Measurements from ENCODE around the gene GSTT4. TPM values are rescaled to one million over a fixed set of nuclear protein-coding genes. Genes with fewer than 3 reads are reported as not detected.
"Not testable (repeated sequence)": the region's sequence is repeated elsewhere in the genome, so short reads cannot be mapped to it uniquely, and the experiment has no call there.

GSTT4 gene
- total RNA-seq, 2 donors from 2014 or later = 0.80 TPM; not detected in 1

- H3K27ac ChIP-seq = no peak overlapping the region
- intact Hi-C loops (cut with DNase I) = no loop called here
- H3K27me3 ChIP-seq (replicated peaks; ENCODE audit: insufficient read depth) = no peaks in the 10 kb centered on the region
- no peaks in the 10 kb centered on the region for H3K36me3 ChIP-seq
- no peaks in the 10 kb centered on the region for H3K9me3 ChIP-seq
- H3K4me1 ChIP-seq (replicated peaks) = no peaks in the 10 kb centered on the region
- 80% methylated on average over 5 of the region's 5 CpGs for WGBS
- TF ChIP-seq POLR2A (IDR thresholded peaks at IDR 0.05) = no peak
- TF ChIP-seq CTCF (IDR thresholded peaks at IDR 0.05) = no peak
- TF ChIP-seq POLR2AphosphoS5 (IDR thresholded peaks at IDR 0.05) = no peak
- no peak overlapping the region for H3K4me3 ChIP-seq
- DNase-seq (ENCODE audit: low spot score) = no peak
Observed at GRCh38 chr22:24002851-24003250, 2.4 kb downstream of the GSTT4 start.

GRCh38 chr22:24002272-24002671 is 3.0 kb downstream of the GSTT4 start:
- no peak overlapping the region for H3K4me3 ChIP-seq
- H3K27ac ChIP-seq = no peak overlapping the region
- TF ChIP-seq POLR2AphosphoS5 (IDR thresholded peaks at IDR 0.05) (no peak), CTCF (IDR thresholded peaks at IDR 0.05) (no peak), POLR2A (IDR thresholded peaks at IDR 0.05) (no peak)
- no peaks in the 10 kb centered on the region for H3K4me1 ChIP-seq (replicated peaks)
- H3K36me3 ChIP-seq = no peaks in the 10 kb centered on the region
- DNase-seq (ENCODE audit: low spot score) = no peak
- H3K9me3 ChIP-seq = no peaks in the 10 kb centered on the region
- intact Hi-C loops (cut with DNase I) = no loop called here
- WGBS = 88% methylated on average over 10 of the region's 10 CpGs
- no peaks in the 10 kb centered on the region for H3K27me3 ChIP-seq (replicated peaks; ENCODE audit: insufficient read depth)

GRCh38 chr22:24001314-24001713 is 3.9 kb downstream of the GSTT4 start:
- Histone ChIP-seq H3K27ac (no peak overlapping the region), H3K9me3 (no peaks in the 10 kb centered on the region), H3K36me3 (no peaks in the 10 kb centered on the region), H3K4me1 (replicated peaks) (no peaks in the 10 kb centered on the region), H3K4me3 (no peak overlapping the region), H3K27me3 (replicated peaks; ENCODE audit: insufficient read depth) (no peaks in the 10 kb centered on the region)
- no peak for TF ChIP-seq CTCF (IDR thresholded peaks at IDR 0.05)
- TF ChIP-seq POLR2A (IDR thresholded peaks at IDR 0.05) = no peak
- TF ChIP-seq POLR2AphosphoS5 (IDR thresholded peaks at IDR 0.05) = no peak
- WGBS = 88% methylated on average over 9 of the region's 9 CpGs
- no peak for DNase-seq (ENCODE audit: low spot score)
- intact Hi-C loops (cut with DNase I) = no loop called here

- H3K27ac ChIP-seq; intact Hi-C loops (cut with DNase I); DNase-seq (ENCODE audit: low spot score); H3K4me3 ChIP-seq; H3K9me3 ChIP-seq; H3K27me3 ChIP-seq (replicated peaks; ENCODE audit: insufficient read depth); H3K36me3 ChIP-seq; H3K4me1 ChIP-seq (replicated peaks): not testable (repeated sequence)
- 79% methylated on average over 7 of the region's 7 CpGs for WGBS
Observed at GRCh38 chr22:23999779-24000178, 5.5 kb downstream of the GSTT4 start.

DNA sequence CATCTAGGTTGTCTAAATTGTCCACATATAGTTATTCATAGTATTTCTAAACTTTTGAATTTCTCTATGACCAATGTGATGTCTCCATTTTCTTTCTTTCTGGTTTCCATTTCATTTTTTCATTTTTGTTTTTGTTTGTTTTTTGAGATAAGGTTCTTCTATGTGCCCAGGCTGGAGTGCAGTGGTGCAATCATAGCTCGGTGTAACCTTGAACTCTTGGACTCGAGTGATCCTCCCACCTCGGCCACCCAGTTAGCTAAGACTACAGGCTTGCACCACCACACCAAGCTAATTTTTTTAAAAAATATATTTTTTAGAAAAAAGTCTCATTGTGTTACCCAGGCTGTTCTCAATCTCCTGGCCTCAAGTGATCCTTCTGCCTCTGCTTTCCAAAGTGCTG is 8.2 kb downstream of the GSTT4 start:
- H3K36me3 ChIP-seq = no peaks in the 10 kb centered on the region
- DNase-seq (ENCODE audit: low spot score) = no peak
- TF ChIP-seq POLR2A (IDR thresholded peaks at IDR 0.05) (no peak), CTCF (IDR thresholded peaks at IDR 0.05) (no peak), POLR2AphosphoS5 (IDR thresholded peaks at IDR 0.05) (no peak)
- intact Hi-C loops (cut with DNase I) = no loop called here
- 99% methylated on average over 3 of the region's 3 CpGs for WGBS
- H3K4me1 ChIP-seq (replicated peaks) = no peaks in the 10 kb centered on the region
- H3K27ac ChIP-seq = no peak overlapping the region
- no peak overlapping the region for H3K4me3 ChIP-seq
- H3K9me3 ChIP-seq = no peaks in the 10 kb centered on the region
- no peaks in the 10 kb centered on the region for H3K27me3 ChIP-seq (replicated peaks; ENCODE audit: insufficient read depth)

- WGBS = 62% methylated on average over 4 of the region's 4 CpGs
- H3K27me3 ChIP-seq (replicated peaks; ENCODE audit: insufficient read depth); H3K36me3 ChIP-seq; intact Hi-C loops (cut with DNase I); H3K4me3 ChIP-seq; DNase-seq (ENCODE audit: low spot score); H3K4me1 ChIP-seq (replicated peaks); H3K27ac ChIP-seq; H3K9me3 ChIP-seq: not testable (repeated sequence)
Observed at GRCh38 chr22:23993581-23994177, 11.6 kb downstream of the GSTT4 start.

DNA sequence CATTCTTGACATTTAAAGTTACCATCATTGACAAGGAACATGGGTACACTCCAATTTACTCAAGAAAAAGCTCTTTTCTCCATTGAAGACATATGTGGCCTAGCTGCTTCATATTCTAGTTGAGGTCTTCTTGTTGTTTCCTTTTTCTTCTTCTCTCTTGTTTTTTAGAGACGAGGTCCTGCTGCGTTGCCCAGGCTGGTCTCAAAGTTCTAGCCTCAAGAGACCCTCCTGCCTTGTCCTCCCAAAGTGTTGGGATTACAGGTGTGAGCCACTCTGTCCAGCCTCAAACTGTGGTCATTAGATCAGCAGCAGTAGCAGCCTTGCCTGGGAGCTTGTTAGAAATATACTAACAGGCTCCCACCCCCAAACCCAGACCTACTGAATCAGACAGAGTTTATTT is 12.2 kb downstream of the GSTT4 start:
- H3K36me3 ChIP-seq; DNase-seq (ENCODE audit: low spot score); H3K27ac ChIP-seq; H3K4me3 ChIP-seq; H3K9me3 ChIP-seq; H3K4me1 ChIP-seq (replicated peaks); H3K27me3 ChIP-seq (replicated peaks; ENCODE audit: insufficient read depth); intact Hi-C loops (cut with DNase I): not testable (repeated sequence)
- WGBS = 55% methylated on average over 2 of the region's 2 CpGs

DNA sequence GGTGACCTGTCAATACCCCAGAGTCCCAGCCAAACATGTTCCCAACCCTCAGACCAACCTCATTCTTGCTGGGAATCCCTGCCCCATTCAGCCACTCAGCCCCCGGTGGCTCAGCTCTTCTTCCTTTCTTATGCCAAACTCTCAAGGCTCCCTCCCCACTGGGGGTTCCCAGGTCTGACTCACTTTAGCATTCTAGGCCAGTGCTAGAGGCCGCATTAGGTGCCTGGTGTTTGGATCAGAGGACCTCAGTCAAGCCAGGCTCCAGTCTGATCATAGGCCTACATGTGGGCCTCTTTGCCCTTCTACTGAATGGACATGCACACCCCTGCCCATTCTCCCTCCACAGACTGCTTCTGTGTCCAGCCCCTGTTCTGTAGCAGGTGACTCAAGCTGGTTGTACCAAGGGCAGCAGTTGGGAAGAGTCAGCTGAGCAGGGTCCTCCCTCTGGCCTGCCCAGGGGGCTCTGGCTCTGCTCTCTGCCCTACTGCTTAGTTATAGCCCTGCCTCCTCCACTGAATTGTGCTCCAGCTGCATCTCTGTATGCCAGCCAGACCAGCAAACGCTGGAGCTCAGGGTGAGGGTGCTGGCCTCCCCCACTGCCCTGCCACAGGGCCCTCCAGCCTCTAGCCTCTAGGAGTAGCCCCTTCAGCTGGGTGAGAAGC is 15.5 kb downstream of the GSTT4 start:
- H3K4me3 ChIP-seq; H3K4me1 ChIP-seq (replicated peaks); H3K36me3 ChIP-seq; H3K27me3 ChIP-seq (replicated peaks; ENCODE audit: insufficient read depth); intact Hi-C loops (cut with DNase I); DNase-seq (ENCODE audit: low spot score); H3K27ac ChIP-seq; H3K9me3 ChIP-seq: not testable (repeated sequence)
- 86% methylated on average over 1 of the region's 3 CpGs for WGBS
